WI38 (cell line): ENCODE results near the gene GPC5.

Source experiments
- H3K4me3 ChIP-seq: 2 replicates; pipeline ENCODE4 v1.5.1; 2011; ENCODE audit warnings: low read depth, mild to moderate bottlenecking, control low read depth, low read length
- CTCF ChIP-seq: IDR thresholded peaks from 2 replicates; pipeline ENCODE4 v1.5.1; 2012; ENCODE audit warnings: low read depth, mild to moderate bottlenecking, control low read depth, low read length

Gene GPC5

GRCh38 chr13:91693466-91693865, 295.0 kb downstream of the GPC5 start:
- H3K4me3 ChIP-seq = no peak overlapping the region
- no peak for TF ChIP-seq CTCF

GRCh38 chr13:91698308-91698707, 299.9 kb downstream of the GPC5 start:
- H3K4me3 ChIP-seq = no peak overlapping the region
- no peak for TF ChIP-seq CTCF

GRCh38 chr13:91698767-91699166, 300.3 kb downstream of the GPC5 start:
- no peak for TF ChIP-seq CTCF
- no peak overlapping the region for H3K4me3 ChIP-seq

GRCh38 chr13:91699863-91700262, 301.4 kb downstream of the GPC5 start:
- TF ChIP-seq CTCF = no peak
- H3K4me3 ChIP-seq = no peak overlapping the region

GRCh38 chr13:91701975-91702374, 303.6 kb downstream of the GPC5 start:
- TF ChIP-seq CTCF = no peak

GRCh38 chr13:91702411-91702810, 304.0 kb downstream of the GPC5 start:
- no peak for TF ChIP-seq CTCF

More at GRCh38 chr13:91701975-91702374, 303.6 kb downstream of the GPC5 start:
- H3K4me3 ChIP-seq = no peak overlapping the region

GRCh38 chr13:91704398-91704797, 306.0 kb downstream of the GPC5 start:
- TF ChIP-seq CTCF = no peak
- no peak overlapping the region for H3K4me3 ChIP-seq

More at GRCh38 chr13:91702411-91702810, 304.0 kb downstream of the GPC5 start:
- H3K4me3 ChIP-seq = no peak overlapping the region
